LNCAP (cell line): ENCODE results near the gene ELAPOR1.

Experiments used
- TF ChIP-seq, protein P1 (sequence below): fragments of 450-650 bp; IDR thresholded peaks from 2 replicates; pipeline ENCODE4 v1.5.1; 2017; ENCODE audit warnings: mild to moderate bottlenecking

ELAPOR1 gene

DNA sequence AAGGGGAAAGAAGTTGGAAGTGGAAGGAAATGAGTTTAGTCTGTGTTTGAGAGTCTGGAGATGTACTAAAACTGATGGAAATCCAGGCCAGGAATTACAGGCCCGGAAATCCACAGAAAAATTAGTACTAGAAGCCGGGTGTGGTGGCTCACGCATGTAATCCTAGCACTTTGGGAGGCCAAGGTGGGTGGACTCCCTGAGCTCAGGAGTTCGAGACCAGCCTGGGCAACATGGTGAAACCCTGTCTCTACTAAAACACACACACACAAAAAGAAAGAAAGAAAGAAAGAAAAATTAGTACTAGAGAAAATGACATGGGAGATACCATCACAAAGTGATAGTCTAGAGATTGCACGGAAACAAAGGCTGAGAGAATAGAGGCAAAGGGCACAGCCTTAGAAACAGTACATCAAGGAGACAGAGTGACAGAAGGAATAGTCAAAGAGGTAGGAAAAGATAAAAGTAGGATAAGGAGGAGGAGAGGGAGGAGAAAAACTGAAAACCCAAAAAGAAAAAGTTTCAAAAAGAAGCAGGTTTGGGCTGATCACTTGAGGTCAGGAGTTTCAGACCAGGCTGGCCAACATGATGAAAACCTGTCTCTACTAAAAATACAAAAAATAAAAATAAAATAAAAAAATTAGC lies 33.4 kb upstream of the ELAPOR1 start:
- TF ChIP-seq, protein P1, sequence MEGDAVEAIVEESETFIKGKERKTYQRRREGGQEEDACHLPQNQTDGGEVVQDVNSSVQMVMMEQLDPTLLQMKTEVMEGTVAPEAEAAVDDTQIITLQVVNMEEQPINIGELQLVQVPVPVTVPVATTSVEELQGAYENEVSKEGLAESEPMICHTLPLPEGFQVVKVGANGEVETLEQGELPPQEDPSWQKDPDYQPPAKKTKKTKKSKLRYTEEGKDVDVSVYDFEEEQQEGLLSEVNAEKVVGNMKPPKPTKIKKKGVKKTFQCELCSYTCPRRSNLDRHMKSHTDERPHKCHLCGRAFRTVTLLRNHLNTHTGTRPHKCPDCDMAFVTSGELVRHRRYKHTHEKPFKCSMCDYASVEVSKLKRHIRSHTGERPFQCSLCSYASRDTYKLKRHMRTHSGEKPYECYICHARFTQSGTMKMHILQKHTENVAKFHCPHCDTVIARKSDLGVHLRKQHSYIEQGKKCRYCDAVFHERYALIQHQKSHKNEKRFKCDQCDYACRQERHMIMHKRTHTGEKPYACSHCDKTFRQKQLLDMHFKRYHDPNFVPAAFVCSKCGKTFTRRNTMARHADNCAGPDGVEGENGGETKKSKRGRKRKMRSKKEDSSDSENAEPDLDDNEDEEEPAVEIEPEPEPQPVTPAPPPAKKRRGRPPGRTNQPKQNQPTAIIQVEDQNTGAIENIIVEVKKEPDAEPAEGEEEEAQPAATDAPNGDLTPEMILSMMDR = no peak

DNA sequence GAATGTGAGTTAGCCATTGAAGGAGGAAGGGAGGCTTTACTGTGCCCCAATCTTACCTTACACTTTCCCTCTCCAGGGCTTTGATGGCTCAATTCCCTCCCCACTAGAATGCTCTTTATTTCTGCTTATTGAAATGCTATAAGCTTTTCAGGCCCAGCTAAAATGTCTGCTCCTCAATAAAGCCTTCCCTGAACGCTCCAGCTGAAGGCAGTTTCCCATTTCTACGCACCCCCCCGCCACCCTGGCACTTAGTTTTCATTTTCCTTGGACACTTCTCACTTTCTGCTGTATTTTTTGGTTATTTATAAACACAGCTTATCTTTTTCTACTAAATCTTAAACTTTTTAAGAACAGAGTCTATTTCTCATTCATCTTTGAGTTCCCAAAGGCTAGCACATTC lies 30.4 kb upstream of the ELAPOR1 start:
- TF ChIP-seq, protein P1 = no peak

DNA sequence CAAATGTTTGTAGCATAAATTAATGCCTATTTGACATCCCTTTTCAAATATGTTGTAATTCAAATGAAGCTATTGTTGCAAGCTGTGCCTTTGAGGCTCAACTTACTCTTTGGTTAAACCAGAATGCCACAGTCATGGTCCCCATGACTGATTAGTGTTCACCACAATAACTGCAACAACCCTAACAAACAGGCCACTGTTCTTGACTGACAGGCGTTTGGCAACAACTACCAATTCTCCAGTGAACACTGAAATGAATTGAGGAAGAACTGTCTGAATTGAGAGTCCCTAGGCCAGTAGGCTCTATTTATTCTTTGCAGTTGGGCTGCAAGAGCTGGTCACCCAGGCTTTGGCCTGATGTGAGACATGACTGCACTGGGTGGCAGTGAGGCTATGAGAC lies 30.0 kb upstream of the ELAPOR1 start:
- TF ChIP-seq, protein P1 = no peak

DNA sequence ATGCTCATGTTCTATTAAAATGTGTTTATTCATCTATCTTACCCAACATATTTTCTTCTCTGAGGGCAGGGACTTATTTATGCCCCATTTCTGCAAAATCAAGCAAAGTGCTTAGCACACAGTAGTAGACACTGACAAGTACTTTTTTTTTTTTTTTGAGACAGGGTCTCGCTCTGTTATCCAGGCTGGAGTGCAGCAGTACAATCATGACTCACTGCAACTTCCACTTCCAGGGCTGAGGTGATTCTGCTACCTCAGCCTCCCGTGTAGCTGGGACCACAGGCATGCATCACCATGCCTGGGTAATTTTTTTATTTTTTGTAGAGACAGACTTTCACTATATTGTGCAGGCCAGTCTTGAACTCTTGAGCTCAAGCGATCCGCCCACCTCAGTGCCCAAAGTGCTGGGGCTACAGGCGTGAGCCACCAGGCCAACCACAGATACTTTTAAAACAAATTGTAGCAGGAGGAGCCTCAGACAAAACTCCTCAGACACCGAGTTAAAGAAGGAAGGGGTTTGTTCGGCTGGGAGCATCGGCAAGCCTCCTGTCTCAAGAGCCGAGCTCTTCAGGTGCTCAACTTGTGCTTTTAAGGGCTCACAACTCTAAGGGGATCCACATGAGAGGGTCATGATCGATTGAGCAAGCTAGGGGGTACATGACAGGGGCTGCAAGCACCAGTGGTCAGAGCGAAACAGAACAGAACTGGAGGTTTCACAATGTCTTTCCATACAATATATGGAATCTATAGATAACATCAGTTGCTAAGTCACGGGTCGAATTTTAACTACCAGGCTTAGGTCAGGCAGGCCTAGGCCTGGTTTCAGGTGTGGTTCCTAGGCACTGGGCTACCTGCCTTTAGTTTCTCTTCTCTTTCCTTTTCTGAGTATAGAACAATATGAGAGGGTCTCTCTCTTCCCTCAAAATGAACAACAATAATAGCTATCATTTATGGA lies 29.1 kb upstream of the ELAPOR1 start:
- TF ChIP-seq, protein P1 = no peak

DNA sequence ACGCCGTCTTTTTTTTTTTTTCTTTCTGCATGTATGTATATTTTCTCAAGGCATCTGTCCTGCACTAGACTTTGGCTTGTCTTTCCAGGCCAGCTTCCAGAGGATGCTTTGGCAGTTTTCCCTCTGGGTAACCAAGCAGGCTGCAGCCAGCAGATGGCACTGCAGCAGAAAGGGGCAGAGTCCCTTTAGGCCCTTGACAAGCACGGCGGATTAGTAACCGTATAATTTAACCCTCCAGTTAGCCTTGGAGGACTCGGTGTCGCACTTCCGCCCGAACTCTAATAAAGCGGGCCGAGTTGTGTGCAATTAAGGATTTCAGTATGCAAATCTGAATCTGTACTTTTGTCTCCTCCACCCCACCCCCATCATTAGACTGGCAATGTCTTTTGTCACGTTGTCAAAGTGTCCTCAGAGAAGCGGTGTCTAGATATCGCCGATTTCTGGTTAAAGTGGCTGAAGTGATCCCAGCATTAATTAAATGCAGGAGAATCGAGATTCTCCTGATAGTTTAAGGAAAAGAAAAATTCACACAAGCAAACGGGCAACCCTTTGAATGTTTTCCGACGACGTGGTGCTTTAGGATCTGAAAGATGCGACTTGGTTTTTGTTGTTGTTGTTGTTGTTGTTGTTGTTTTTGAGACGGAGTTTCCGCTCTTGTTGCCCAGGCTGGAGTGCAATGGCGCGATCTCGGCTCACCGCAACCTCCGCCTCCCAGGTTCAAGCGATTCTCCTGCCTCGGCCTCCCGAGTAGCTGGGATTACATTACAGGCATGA lies 24.5 kb upstream of the ELAPOR1 start:
- TF ChIP-seq, protein P1 = peak; percentile 69

DNA sequence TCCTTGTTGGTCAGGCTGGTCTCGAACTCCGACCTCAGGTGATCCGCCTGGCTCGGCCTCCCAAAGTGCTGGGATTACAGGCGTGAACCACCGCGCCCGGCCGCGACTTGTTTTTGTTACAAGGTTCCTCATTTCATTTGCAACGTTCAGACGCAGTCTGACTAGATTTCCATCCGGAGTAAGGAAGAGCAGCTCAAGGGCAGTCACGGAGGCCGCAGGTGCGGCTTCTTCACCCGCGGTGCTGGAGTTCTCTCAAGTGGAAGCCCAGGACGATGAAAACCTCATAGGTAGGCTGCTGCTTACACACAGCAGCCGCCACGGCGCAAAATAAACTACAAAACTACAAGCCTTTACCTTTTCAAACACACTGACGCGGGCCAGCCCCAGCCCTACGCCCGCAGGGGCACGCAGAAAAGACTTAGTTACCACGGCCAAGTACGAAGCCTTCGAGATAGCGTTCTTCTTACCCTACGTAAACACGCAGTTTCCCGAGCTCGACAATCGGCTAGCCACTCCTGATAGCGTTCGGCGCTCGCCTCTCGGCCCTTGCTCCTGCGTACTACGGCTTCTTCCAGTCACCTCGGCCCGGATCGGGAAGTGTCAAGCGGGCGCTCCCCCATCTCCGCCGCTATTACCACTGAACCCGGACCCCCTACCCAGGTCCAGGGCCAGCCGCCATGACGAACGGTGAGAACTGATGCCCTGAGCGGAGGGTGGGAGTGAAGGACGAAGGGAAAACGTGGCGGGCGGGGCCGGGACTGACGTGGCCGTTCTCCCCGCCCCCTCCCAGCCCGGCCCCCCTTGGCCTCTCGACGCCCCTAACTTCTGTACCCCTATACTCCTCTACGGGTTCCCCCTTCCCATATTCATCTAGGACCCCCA lies 23.5 kb upstream of the ELAPOR1 start, which contains the start of gene TMEM167B:
TSS of gene TMEM167B (plus strand) at position 569 of the 882 bp plus-strand sequence. CDS start at position 678, 109 bp downstream.
- TF ChIP-seq, protein P1 = no peak
